ENCODE results near the gene CENPL.

DNA sequence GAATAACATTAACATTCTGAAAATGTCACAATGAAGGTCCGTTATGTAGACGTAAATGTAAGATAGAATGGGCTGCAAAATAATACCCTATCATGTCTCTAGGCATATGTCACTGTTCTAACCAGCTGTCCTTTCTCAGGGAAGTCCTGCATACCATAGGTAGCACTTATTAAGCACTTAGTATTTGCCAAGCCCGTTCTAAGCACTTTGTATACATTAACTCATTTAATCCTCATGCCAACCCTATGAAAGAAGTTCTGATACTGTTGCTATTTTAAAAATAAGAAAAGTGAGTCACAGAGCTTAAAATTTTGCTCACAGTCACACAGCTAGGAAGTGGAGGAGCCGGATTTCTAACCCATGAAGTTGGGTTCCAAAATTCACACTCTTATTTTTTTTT lies 27.4 kb upstream of the CENPL start:
- TF ChIP-seq, protein P1, sequence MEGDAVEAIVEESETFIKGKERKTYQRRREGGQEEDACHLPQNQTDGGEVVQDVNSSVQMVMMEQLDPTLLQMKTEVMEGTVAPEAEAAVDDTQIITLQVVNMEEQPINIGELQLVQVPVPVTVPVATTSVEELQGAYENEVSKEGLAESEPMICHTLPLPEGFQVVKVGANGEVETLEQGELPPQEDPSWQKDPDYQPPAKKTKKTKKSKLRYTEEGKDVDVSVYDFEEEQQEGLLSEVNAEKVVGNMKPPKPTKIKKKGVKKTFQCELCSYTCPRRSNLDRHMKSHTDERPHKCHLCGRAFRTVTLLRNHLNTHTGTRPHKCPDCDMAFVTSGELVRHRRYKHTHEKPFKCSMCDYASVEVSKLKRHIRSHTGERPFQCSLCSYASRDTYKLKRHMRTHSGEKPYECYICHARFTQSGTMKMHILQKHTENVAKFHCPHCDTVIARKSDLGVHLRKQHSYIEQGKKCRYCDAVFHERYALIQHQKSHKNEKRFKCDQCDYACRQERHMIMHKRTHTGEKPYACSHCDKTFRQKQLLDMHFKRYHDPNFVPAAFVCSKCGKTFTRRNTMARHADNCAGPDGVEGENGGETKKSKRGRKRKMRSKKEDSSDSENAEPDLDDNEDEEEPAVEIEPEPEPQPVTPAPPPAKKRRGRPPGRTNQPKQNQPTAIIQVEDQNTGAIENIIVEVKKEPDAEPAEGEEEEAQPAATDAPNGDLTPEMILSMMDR (conservative IDR thresholded peaks at IDR 0.05) = no peak
- TF ChIP-seq ZFX (IDR thresholded peaks at IDR 0.05) = no peak

All from C4-2B (cell line).